ENCODE data around the gene COQ3.
A peak's percentile ranks its signal among the peaks of the same experiment; 100 is the strongest.
"Not testable (repeated sequence)": the region's sequence is repeated elsewhere in the genome, so short reads cannot be mapped to it uniquely, and the experiment has no call there.

COQ3 gene

DNA sequence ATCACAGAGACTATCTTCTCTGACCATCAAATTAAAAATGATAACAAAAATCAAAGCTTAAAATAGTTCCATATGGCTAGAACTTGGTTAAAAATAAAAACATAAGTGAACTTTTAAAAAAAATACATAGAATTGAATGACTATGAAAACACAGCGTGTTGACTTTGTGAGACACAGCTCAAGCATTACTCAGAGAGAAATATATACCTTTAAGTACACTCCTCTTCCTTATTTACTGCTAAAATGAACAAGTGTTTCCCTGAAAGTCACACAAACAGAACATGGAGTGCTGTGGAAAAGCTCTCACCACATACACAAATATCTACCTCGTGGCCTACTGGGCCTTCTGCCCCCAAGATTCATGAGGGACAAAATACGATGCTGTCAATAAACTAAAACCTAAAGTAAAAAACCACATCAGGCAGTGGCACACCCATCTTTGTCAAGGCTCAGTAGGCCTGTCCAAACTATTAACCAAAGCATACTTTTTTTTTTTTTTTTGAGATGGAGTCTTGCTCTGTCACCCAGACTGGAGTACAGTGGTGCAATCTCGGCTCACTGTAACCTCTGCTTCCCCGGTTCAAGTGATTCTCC is 52.0 kb downstream of the COQ3 start:
- H3K9me3 ChIP-seq (ENCODE audit: control insufficient read depth, low read length), result no peaks in the 10 kb centered on the region
- H3K4ac ChIP-seq (ENCODE audit: low read depth in 1 of 2, low read length in 2 of 2), result no peak overlapping the region
- H2BK15ac ChIP-seq (ENCODE audit: low read depth, poor library complexity, severe bottlenecking), result no peak overlapping the region
- peaks cover 17% of the 10 kb centered on the region for H3K79me1 ChIP-seq (replicated peaks; ENCODE audit: low read length, poor library complexity, severe bottlenecking)
- DNase-seq, result no peak
- no peak overlapping the region for H3K27ac ChIP-seq (ENCODE audit: low read length, poor library complexity, severe bottlenecking)
- no peak overlapping the region for H3K23ac ChIP-seq (ENCODE audit: low read length in 2 of 2)
- no peak overlapping the region for H2BK12ac ChIP-seq (ENCODE audit: low read length in 2 of 2)
- no peak overlapping the region for H3K4me2 ChIP-seq (ENCODE audit: low read length, poor library complexity, severe bottlenecking)
- peaks cover 0 to 10% of the 10 kb centered on the region in 2 experiments for H3K27me3 ChIP-seq (ENCODE audit: control insufficient read depth in 1 of 2, insufficient read depth in 1 of 2, low read length in 2 of 2)
- no peak overlapping the region for H2BK120ac ChIP-seq (ENCODE audit: low read depth, low read length)
- H3K9ac ChIP-seq (ENCODE audit: low read length), result no peak overlapping the region
- no peak overlapping the region for H4K8ac ChIP-seq (ENCODE audit: low read length)
- peaks cover 0 to 3% of the 10 kb centered on the region in 2 experiments for H3K36me3 ChIP-seq (ENCODE audit: control insufficient read depth in 1 of 2, insufficient read depth in 2 of 2, low read depth in 1 of 2, low read length in 2 of 2)
- no peak overlapping the region for H2AFZ ChIP-seq (ENCODE audit: low read depth, low read length)
- no peak overlapping the region for H3K4me3 ChIP-seq (ENCODE audit: insufficient read depth in 1 of 2, low read depth in 1 of 2, low read length in 2 of 2)
- H3K4me1 ChIP-seq (ENCODE audit: control insufficient read depth, insufficient read depth, low read depth, low read length), result peaks cover 4% of the 10 kb centered on the region
- no peak overlapping the region for H3K18ac ChIP-seq (ENCODE audit: low read depth in 1 of 2, low read length in 2 of 2)
- H2BK5ac ChIP-seq (ENCODE audit: low read depth, low read length, poor library complexity, severe bottlenecking), result no peak overlapping the region
- H3K14ac ChIP-seq (ENCODE audit: low read length in 2 of 2), result no peak overlapping the region
- no peak overlapping the region for H4K91ac ChIP-seq (ENCODE audit: low read length)
- no peak overlapping the region for H2AK5ac ChIP-seq (ENCODE audit: low read length, severe bottlenecking)
- WGBS, result 91% methylated on average over 5 of the region's 5 CpGs

DNA sequence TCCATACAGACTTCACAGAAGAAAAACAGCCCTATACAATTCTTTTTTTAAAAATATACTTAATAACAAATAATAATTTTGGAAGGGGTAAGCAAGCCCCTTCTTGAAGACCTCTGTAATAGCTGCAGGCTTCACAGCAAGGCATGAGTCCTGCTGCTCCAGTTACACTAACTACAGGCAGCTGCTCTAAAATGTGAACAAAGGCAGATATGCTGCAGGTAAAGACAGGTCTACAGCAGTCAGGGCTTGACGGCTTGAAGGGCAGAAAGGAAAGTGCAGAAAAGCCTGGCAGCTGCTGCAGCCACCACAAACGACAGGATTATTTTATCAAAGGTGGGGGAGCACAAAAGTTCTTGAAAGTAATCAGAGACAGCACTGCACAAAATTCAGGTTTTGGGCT is 55.8 kb downstream of the COQ3 start:
- H2AFZ ChIP-seq (ENCODE audit: low read depth, low read length), result no peak overlapping the region
- H3K36me3 ChIP-seq (ENCODE audit: control insufficient read depth in 1 of 2, insufficient read depth in 2 of 2, low read depth in 1 of 2, low read length in 2 of 2), result peaks cover 0 to 3% of the 10 kb centered on the region in 2 experiments
- no peak overlapping the region for H3K18ac ChIP-seq (ENCODE audit: low read depth in 1 of 2, low read length in 2 of 2)
- peaks cover 0 to 11% of the 10 kb centered on the region in 2 experiments for H3K27me3 ChIP-seq (ENCODE audit: control insufficient read depth in 1 of 2, insufficient read depth in 1 of 2, low read length in 2 of 2)
- DNase-seq, result no peak
- H3K4me1 ChIP-seq (ENCODE audit: control insufficient read depth, insufficient read depth, low read depth, low read length), result peaks cover 2% of the 10 kb centered on the region
- H2BK15ac ChIP-seq (ENCODE audit: low read depth, poor library complexity, severe bottlenecking), result no peak overlapping the region
- H3K9ac ChIP-seq (ENCODE audit: low read length), result no peak overlapping the region
- H4K8ac ChIP-seq (ENCODE audit: low read length), result no peak overlapping the region
- H3K9me3 ChIP-seq (ENCODE audit: control insufficient read depth, low read length), result no peaks in the 10 kb centered on the region
- no peak overlapping the region for H3K14ac ChIP-seq (ENCODE audit: low read length in 2 of 2)
- peaks cover 18% of the 10 kb centered on the region for H3K79me1 ChIP-seq (replicated peaks; ENCODE audit: low read length, poor library complexity, severe bottlenecking)
- no peak overlapping the region for H2BK120ac ChIP-seq (ENCODE audit: low read depth, low read length)
- H4K91ac ChIP-seq (ENCODE audit: low read length), result no peak overlapping the region
- no peak overlapping the region for H2BK5ac ChIP-seq (ENCODE audit: low read depth, low read length, poor library complexity, severe bottlenecking)
- H3K27ac ChIP-seq (ENCODE audit: low read length, poor library complexity, severe bottlenecking), result no peak overlapping the region
- WGBS, result 88% methylated on average over 2 of the region's 2 CpGs
- no peak overlapping the region for H3K4me3 ChIP-seq (ENCODE audit: insufficient read depth in 1 of 2, low read depth in 1 of 2, low read length in 2 of 2)
- H2BK12ac ChIP-seq (ENCODE audit: low read length in 2 of 2), result no peak overlapping the region
- H3K23ac ChIP-seq (ENCODE audit: low read length in 2 of 2), result no peak overlapping the region
- H2AK5ac ChIP-seq (ENCODE audit: low read length, severe bottlenecking), result no peak overlapping the region
- H3K4me2 ChIP-seq (ENCODE audit: low read length, poor library complexity, severe bottlenecking), result no peak overlapping the region
- H3K4ac ChIP-seq (ENCODE audit: low read depth in 1 of 2, low read length in 2 of 2), result no peak overlapping the region

DNA sequence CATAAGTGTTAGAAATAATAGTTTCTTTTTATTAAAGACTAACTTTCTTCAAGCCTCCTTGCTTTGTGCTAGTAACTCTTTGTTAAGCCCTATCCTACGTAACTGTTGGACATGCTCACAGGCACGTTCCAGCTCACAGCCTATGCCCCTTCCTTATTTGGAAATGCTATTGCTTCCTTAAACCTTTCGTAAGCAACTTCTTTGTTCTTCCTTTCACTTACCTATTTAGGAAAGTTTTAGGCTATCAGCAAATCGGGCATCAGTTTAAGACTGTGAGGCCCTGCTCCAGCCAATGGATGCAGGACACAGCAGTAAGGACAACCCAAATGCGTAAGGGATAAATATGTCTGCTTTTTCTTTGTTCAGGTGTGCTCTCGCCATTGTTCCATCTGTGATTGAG is 58.7 kb downstream of the COQ3 start:
- H3K14ac ChIP-seq (ENCODE audit: low read length in 2 of 2); H2BK120ac ChIP-seq (ENCODE audit: low read depth, low read length); H2BK15ac ChIP-seq (ENCODE audit: low read depth, poor library complexity, severe bottlenecking); H2BK5ac ChIP-seq (ENCODE audit: low read depth, low read length, poor library complexity, severe bottlenecking); H2AFZ ChIP-seq (ENCODE audit: low read depth, low read length); H3K4me2 ChIP-seq (ENCODE audit: low read length, poor library complexity, severe bottlenecking); H3K27ac ChIP-seq (ENCODE audit: low read length, poor library complexity, severe bottlenecking); H3K4me3 ChIP-seq (ENCODE audit: insufficient read depth in 1 of 2, low read depth in 1 of 2, low read length in 2 of 2); H3K9ac ChIP-seq (ENCODE audit: low read length); H3K4ac ChIP-seq (ENCODE audit: low read depth in 1 of 2, low read length in 2 of 2); H2AK5ac ChIP-seq (ENCODE audit: low read length, severe bottlenecking); H3K18ac ChIP-seq (ENCODE audit: low read depth in 1 of 2, low read length in 2 of 2); H3K36me3 ChIP-seq (ENCODE audit: control insufficient read depth in 1 of 2, insufficient read depth in 2 of 2, low read depth in 1 of 2, low read length in 2 of 2); H4K8ac ChIP-seq (ENCODE audit: low read length); H3K23ac ChIP-seq (ENCODE audit: low read length in 2 of 2); H3K4me1 ChIP-seq (ENCODE audit: control insufficient read depth, insufficient read depth, low read depth, low read length); H4K91ac ChIP-seq (ENCODE audit: low read length); H2BK12ac ChIP-seq (ENCODE audit: low read length in 2 of 2); DNase-seq; H3K9me3 ChIP-seq (ENCODE audit: control insufficient read depth, low read length): not testable (repeated sequence)
- Histone ChIP-seq H3K79me1 (replicated peaks; ENCODE audit: low read length, poor library complexity, severe bottlenecking) (peaks cover 16% of the 10 kb centered on the region), H3K27me3 (ENCODE audit: control insufficient read depth in 1 of 2, insufficient read depth in 1 of 2, low read length in 2 of 2) (peaks cover 0 to 11% of the 10 kb centered on the region in 2 experiments)
- WGBS, result 76% methylated on average over 6 of the region's 6 CpGs

DNA sequence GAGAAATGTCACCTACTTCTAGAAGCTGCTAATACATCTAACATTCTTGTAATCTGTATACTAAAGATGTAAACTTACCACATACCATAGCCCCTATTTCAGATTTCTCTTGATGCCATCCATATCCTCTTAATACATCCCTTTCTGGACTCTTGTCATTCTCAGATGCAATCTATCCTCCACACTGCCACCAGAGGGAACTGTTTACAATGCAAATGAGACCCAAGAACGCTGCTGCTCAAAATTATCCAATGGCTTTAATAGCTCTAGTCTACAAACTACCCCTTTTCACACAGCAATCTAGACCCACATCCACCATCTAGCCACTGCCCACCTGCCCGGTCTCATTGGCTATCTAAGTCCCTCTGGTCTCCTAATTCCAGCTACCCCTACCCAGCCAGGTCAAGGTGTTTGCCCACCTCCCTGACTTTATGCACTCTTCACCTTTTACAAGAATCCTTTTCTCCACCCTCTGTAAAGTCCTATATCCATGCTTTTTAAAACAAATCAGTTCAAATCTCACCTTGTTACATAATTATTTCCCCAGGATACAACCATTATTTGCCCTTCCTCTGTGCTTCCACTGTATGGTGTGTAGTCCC is 59.4 kb downstream of the COQ3 start:
- H3K18ac ChIP-seq (ENCODE audit: low read depth in 1 of 2, low read length in 2 of 2), result no peak overlapping the region
- H2BK120ac ChIP-seq (ENCODE audit: low read depth, low read length), result no peak overlapping the region
- H2AK5ac ChIP-seq (ENCODE audit: low read length, severe bottlenecking), result no peak overlapping the region
- peaks cover 2% of the 10 kb centered on the region for H3K4me1 ChIP-seq (ENCODE audit: control insufficient read depth, insufficient read depth, low read depth, low read length)
- H3K79me1 ChIP-seq (replicated peaks; ENCODE audit: low read length, poor library complexity, severe bottlenecking), result peaks cover 16% of the 10 kb centered on the region
- no peaks in the 10 kb centered on the region for H3K9me3 ChIP-seq (ENCODE audit: control insufficient read depth, low read length)
- no peak overlapping the region for H3K9ac ChIP-seq (ENCODE audit: low read length)
- peak; percentile 63 for DNase-seq
- H3K4ac ChIP-seq (ENCODE audit: low read depth in 1 of 2, low read length in 2 of 2), result no peak overlapping the region
- H3K14ac ChIP-seq (ENCODE audit: low read length in 2 of 2), result no peak overlapping the region
- H3K27me3 ChIP-seq (ENCODE audit: control insufficient read depth in 1 of 2, insufficient read depth in 1 of 2, low read length in 2 of 2), result peaks cover 0 to 11% of the 10 kb centered on the region in 2 experiments
- no peak overlapping the region for H3K4me3 ChIP-seq (ENCODE audit: insufficient read depth in 1 of 2, low read depth in 1 of 2, low read length in 2 of 2)
- no peak overlapping the region for H4K8ac ChIP-seq (ENCODE audit: low read length)
- H4K91ac ChIP-seq (ENCODE audit: low read length), result no peak overlapping the region
- H2AFZ ChIP-seq (ENCODE audit: low read depth, low read length), result no peak overlapping the region
- H2BK15ac ChIP-seq (ENCODE audit: low read depth, poor library complexity, severe bottlenecking), result no peak overlapping the region
- no peak overlapping the region for H2BK12ac ChIP-seq (ENCODE audit: low read length in 2 of 2)
- H3K27ac ChIP-seq (ENCODE audit: low read length, poor library complexity, severe bottlenecking), result no peak overlapping the region
- H3K36me3 ChIP-seq (ENCODE audit: control insufficient read depth in 1 of 2, insufficient read depth in 2 of 2, low read depth in 1 of 2, low read length in 2 of 2), result peaks cover 0 to 7% of the 10 kb centered on the region in 2 experiments
- H3K23ac ChIP-seq (ENCODE audit: low read length in 2 of 2), result no peak overlapping the region
- H3K4me2 ChIP-seq (ENCODE audit: low read length, poor library complexity, severe bottlenecking), result no peak overlapping the region
- H2BK5ac ChIP-seq (ENCODE audit: low read depth, low read length, poor library complexity, severe bottlenecking), result no peak overlapping the region
- 32% methylated on average over 2 of the region's 2 CpGs for WGBS

All from mesenchymal stem cell (in vitro differentiated cells and primary cell).